DMS114 treated with DMSO at 0.1 percent for 48 hours (cell line): Measurements from ENCODE around the gene GRK5.

Source experiments
- DNase-seq: peaks from one replicate; lab custom pipeline; 2025; ENCODE audit not compliant: unreplicated experiment; lab: John Stamatoyannopoulos, UW

GRK5 gene

GRCh38 chr10:119357412-119358151, 150.2 kb downstream of the GRK5 start:
- no peak for DNase-seq

GRCh38 chr10:119358152-119358512, 150.8 kb downstream of the GRK5 start:
- no peak for DNase-seq

GRCh38 chr10:119358567-119358966, 151.2 kb downstream of the GRK5 start:
- DNase-seq: no peak

GRCh38 chr10:119359025-119359424, 151.7 kb downstream of the GRK5 start:
- DNase-seq: no peak

- no peak for DNase-seq
Measured at GRCh38 chr10:119360181-119360921, 153.0 kb downstream of the GRK5 start.

GRCh38 chr10:119361037-119361436, 153.7 kb downstream of the GRK5 start:
- no peak for DNase-seq

GRCh38 chr10:119362122-119362521, 154.8 kb downstream of the GRK5 start:
- DNase-seq: no peak

- DNase-seq: no peak
Measured at GRCh38 chr10:119364645-119365600, 157.6 kb downstream of the GRK5 start.

GRCh38 chr10:119365773-119366599, 158.6 kb downstream of the GRK5 start:
- no peak for DNase-seq

- no peak for DNase-seq
Measured at GRCh38 chr10:119367841-119368549, 160.6 kb downstream of the GRK5 start.

- DNase-seq: no peak
Measured at GRCh38 chr10:119368581-119368980, 161.2 kb downstream of the GRK5 start.

- DNase-seq: no peak
Measured at GRCh38 chr10:119368991-119369869, 161.9 kb downstream of the GRK5 start.

GRCh38 chr10:119370111-119370741, 162.9 kb downstream of the GRK5 start:
- no peak for DNase-seq

- DNase-seq: no peak
Measured at GRCh38 chr10:119370972-119371703, 163.8 kb downstream of the GRK5 start.

- no peak for DNase-seq
Measured at GRCh38 chr10:119371704-119372663, 164.6 kb downstream of the GRK5 start.

GRCh38 chr10:119373294-119374102, 166.1 kb downstream of the GRK5 start:
- DNase-seq: no peak
